Stimulated activated CD4-positive, alpha-beta T cell treated with anti-CD3 and anti-CD28 coated beads, Interleukin-2, amount 100 ng/mL, for 4 hours (primary cell): ENCODE results near the gene COL12A1.

Experiments used
- DNase-seq: peaks from one replicate; pipeline ENCODE4 v3.0.0-alpha.2; 2020; ENCODE audit warnings: low read depth

The COL12A1 gene

GRCh38 chr6:75176076-75176582 is 29.7 kb downstream of the COL12A1 start:
- no peak for DNase-seq

- no peak for DNase-seq
These were observed 33.9 kb downstream of the COL12A1 start for GRCh38 chr6:75171986-75172385.

GRCh38 chr6:75171567-75171966 is 34.3 kb downstream of the COL12A1 start:
- no peak for DNase-seq

GRCh38 chr6:75170691-75171560 is 34.9 kb downstream of the COL12A1 start:
- no peak for DNase-seq

- DNase-seq: no peak
These were observed 35.9 kb downstream of the COL12A1 start for GRCh38 chr6:75169689-75170586.

DNA sequence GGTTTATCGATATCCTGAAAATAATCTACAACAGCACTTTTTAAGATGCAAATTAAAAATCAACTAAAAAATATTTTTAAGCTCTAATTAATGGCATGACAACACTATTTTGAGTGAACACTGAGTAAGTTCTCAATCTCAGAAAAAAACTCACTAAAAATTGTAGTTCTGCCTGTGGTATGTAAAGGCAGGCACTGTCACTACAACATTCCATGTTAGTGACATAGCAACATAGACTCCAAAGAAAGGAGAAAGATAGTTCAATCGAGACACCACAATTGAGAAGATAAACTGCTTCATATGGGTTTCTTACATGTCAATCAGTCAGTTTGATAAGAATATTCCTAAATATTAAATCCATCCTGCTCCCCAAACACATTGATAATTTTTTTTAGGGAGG is 38.0 kb downstream of the COL12A1 start:
- DNase-seq: no peak

DNA sequence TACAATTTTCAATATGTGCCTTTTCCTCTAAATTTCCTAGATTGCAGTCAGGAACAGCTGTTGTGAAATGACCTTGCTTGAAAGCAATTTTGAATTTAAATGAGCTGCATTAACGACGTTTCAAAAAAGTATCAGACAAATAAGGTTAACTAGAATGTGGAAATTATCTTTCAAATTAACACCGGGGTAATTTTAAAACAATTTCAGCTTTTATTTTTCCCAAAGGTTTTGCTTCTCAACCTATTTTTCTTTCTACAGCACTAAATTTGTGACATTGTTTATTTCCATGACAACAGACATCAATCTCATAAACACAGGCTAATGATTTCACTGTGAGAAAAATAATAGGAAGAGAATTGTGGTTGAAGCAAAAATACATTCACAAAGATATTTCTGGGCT is 38.5 kb downstream of the COL12A1 start:
- no peak for DNase-seq

- DNase-seq: no peak
These were observed 39.1 kb downstream of the COL12A1 start for GRCh38 chr6:75166773-75167172.

GRCh38 chr6:75166236-75166635 is 39.6 kb downstream of the COL12A1 start:
- no peak for DNase-seq

GRCh38 chr6:75158176-75158575 is 47.7 kb downstream of the COL12A1 start:
- no peak for DNase-seq

DNA sequence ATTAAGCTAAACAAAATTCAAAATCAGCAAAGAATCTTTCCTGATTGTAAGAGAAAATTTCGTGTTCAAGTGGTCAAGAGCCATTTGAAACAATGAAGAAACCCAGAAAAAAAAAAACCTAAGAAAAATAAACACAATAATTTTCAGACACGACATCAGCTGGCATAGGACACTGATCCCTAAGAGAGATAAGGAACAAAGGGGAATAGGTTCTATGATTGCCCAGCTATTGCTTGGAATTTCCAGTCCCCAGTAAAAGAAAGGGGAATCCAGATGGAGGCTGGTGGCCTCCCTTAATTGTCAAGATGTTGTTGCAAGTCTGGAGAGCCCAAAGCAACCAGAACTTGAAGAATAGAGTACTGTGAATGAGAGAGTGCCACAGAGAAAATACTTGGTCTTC is 48.5 kb downstream of the COL12A1 start:
- DNase-seq: no peak

DNA sequence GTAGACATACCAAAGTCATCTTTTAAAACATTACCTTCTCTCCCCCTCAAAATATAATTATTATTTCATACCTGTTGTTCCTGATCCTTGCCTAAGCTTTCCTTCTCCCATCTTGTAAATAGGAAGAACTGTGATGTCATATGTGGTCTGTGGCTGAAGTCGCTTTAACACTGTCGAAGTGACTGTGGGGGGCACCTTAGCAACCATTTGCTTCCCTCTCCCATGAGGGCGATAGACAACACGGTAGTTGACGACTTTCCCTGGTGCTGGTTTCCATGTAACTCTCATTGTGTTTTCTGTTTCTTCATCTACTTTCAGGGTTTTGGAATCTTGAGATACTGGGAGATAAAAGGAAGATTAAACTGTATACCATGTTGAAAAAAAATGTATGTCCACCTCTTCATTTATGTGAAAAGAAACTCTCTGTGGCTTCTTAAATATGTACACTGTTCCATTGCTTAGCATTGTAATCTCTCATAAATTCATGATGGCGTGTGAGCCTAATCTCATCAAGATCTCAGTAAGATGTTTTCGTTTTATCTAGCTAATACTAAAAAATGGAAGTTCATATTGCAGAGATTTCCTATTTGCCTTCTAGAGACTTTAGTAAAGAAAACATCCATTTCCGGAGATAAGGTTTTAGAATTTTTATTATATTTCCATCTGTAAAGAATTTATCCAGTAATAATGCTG is 49.5 kb downstream of the COL12A1 start:
- DNase-seq: no peak

GRCh38 chr6:75155631-75156030 is 50.2 kb downstream of the COL12A1 start:
- DNase-seq: no peak

- no peak for DNase-seq
These were observed 50.9 kb downstream of the COL12A1 start for GRCh38 chr6:75154973-75155372.

DNA sequence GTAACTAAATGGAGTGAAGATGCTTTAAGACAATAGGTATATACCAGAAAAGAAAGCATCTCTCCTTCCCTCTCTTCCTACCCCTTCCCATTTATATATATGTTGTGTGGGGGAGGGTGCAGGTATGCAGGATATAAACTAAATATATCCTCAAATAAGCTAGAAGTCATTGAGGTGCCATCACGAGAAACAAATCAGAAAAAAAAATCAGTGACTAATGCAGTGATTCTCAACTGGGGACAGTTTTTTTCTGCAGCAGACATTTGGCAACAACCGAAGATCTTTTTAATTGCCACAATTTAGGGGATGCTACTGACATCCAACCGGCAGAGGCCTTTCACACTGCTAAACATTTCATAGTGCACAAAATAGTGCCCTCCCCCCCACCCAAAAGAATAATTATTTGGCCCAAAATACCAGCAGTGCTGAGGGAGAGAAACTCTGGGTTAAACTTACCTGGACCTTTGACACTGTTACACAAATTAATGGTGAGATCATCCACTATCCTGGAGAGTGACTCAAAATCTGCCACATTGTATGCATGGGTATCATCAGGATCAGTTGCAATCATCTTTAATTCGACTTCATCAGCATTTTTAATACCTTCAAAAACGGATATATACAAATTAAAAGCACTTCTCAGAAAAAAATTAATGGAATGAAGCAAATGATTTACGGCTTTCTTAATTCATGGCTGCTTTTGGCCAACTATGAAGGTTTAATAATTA is 55.0 kb downstream of the COL12A1 start:
- no peak for DNase-seq

- DNase-seq: no peak
These were observed 56.2 kb downstream of the COL12A1 start for GRCh38 chr6:75149696-75150095.

GRCh38 chr6:75149240-75149639 is 56.6 kb downstream of the COL12A1 start:
- DNase-seq: no peak

GRCh38 chr6:75147512-75147911 is 58.3 kb downstream of the COL12A1 start:
- no peak for DNase-seq

- DNase-seq: no peak
These were observed 59.9 kb downstream of the COL12A1 start for GRCh38 chr6:75145976-75146375.

- no peak for DNase-seq
These were observed 60.6 kb downstream of the COL12A1 start for GRCh38 chr6:75145211-75145610.

DNA sequence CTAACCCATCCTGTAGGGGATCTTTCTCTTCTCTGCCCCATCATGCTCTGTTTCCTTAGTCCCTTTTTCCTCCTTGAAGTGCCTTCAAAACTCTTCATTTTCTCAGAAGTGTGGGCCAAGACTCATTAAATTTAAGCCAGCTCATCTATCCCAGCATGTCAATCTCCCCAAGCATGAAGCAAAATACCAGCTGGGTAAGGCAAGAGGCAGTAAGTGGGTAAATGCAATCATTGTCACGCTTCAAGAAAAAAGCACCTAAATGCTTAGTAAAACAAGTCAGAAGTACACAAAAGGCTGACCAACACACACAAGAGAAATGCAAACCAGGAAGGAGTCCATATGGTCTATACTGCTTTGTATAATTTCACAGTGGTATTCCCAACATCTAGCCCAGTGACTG is 61.5 kb downstream of the COL12A1 start:
- no peak for DNase-seq

- no peak for DNase-seq
These were observed 62.7 kb downstream of the COL12A1 start for GRCh38 chr6:75143191-75143590.
